PFSK-1 (cell line): ENCODE data around the gene RPL37A. TPM values are rescaled to one million over a fixed set of nuclear protein-coding genes. Genes with fewer than 3 reads are reported as not detected.
A peak's percentile ranks its signal among the peaks of the same experiment; 100 is the strongest.

Experiments
- FOXP2 ChIP-seq: optimal IDR thresholded peaks from 2 replicates; pipeline ENCODE3; 2011; ENCODE audit warnings: borderline replicate concordance, control low read depth, inconsistent platforms; ENCODE audit not compliant: insufficient read depth; ENCODE audit errors: extremely low read length, extremely low read depth
- POLR2AphosphoS5 ChIP-seq: IDR thresholded peaks from 2 replicates; pipeline ENCODE4 v1.6.1; 2012; ENCODE audit warnings: low read depth, mild to moderate bottlenecking, control low read depth, low read length, moderate library complexity
- REST ChIP-seq, 2 experiments: IDR thresholded peaks; 2 replicates each; pipeline versions ENCODE4 v1.6.1 to v1.8.0; 2011 to 2012; ENCODE audit warnings: low read depth in 2 of 2, low read length in 2 of 2, control low read depth in 1 of 2, inconsistent platforms in 1 of 2, mild to moderate bottlenecking in 1 of 2, moderate library complexity in 1 of 2; ENCODE audit not compliant: insufficient read depth in 1 of 2
- SIN3A ChIP-seq: IDR thresholded peaks from 2 replicates; pipeline ENCODE4 v1.6.1; 2012; ENCODE audit warnings: mild to moderate bottlenecking, low read length, moderate library complexity, borderline replicate concordance; ENCODE audit not compliant: insufficient read depth
- TAF1 ChIP-seq: IDR thresholded peaks from 2 replicates; pipeline ENCODE4 v1.6.1; 2012; ENCODE audit warnings: low read length, control low read depth, borderline replicate concordance; ENCODE audit not compliant: insufficient read depth
- polyA plus RNA-seq: library from polyadenylated mRNA; unstranded; fragments of >200 nt; gene quantifications from one replicate; pipeline ENCODE4 v1.2.1, GENCODE V29; 2012; ENCODE audit warnings: low read depth, missing spikeins; ENCODE audit not compliant: insufficient read length

Gene RPL37A
- 3,718 TPM for polyA plus RNA-seq

GRCh38 chr2:216498379-216499352, at the start of gene RPL37A:
Gene RPL37A (plus strand): TSS chr2:216498844. CDS start chr2:216498875, 31 bp downstream.
- TF ChIP-seq REST (IDR thresholded peaks at IDR 0.05; ENCODE audit: insufficient read depth in 1 of 2, low read depth in 2 of 2, low read length in 2 of 2) (peak; percentile 57 to 66; a peak in 3 of 4 replicates), FOXP2 (no peak), SIN3A (no peak), POLR2AphosphoS5 (peak; percentile 100), TAF1 (peak; percentile 100)

- no peak for TF ChIP-seq SIN3A
- TF ChIP-seq TAF1: no peak
- TF ChIP-seq FOXP2: no peak
- TF ChIP-seq REST (IDR thresholded peaks at IDR 0.05; ENCODE audit: insufficient read depth in 1 of 2, low read depth in 2 of 2, low read length in 2 of 2): no peak
- no peak for TF ChIP-seq POLR2AphosphoS5
These were observed 48.3 kb upstream of the RPL37A start for GRCh38 chr2:216450346-216450745.

- TF ChIP-seq FOXP2 (no peak), TAF1 (no peak), POLR2AphosphoS5 (no peak), SIN3A (no peak), REST (IDR thresholded peaks at IDR 0.05; ENCODE audit: insufficient read depth in 1 of 2, low read depth in 2 of 2, low read length in 2 of 2) (no peak)
These were observed 47.9 kb upstream of the RPL37A start for GRCh38 chr2:216450784-216451183.

- TF ChIP-seq SIN3A (no peak), POLR2AphosphoS5 (no peak), FOXP2 (no peak), TAF1 (no peak), REST (IDR thresholded peaks at IDR 0.05; ENCODE audit: insufficient read depth in 1 of 2, low read depth in 2 of 2, low read length in 2 of 2) (no peak)
These were observed 44.6 kb upstream of the RPL37A start for GRCh38 chr2:216453955-216454614.
